GM15510 (cell line): ENCODE measurements around the gene CHRNA1.

Source experiments
- POLR2A ChIP-seq: IDR thresholded peaks from 3 replicates; pipeline ENCODE4 v1.6.1; 2011; ENCODE audit warnings: borderline replicate concordance; ENCODE audit not compliant: insufficient read length; ENCODE audit errors: extremely low read depth

CHRNA1 gene

DNA sequence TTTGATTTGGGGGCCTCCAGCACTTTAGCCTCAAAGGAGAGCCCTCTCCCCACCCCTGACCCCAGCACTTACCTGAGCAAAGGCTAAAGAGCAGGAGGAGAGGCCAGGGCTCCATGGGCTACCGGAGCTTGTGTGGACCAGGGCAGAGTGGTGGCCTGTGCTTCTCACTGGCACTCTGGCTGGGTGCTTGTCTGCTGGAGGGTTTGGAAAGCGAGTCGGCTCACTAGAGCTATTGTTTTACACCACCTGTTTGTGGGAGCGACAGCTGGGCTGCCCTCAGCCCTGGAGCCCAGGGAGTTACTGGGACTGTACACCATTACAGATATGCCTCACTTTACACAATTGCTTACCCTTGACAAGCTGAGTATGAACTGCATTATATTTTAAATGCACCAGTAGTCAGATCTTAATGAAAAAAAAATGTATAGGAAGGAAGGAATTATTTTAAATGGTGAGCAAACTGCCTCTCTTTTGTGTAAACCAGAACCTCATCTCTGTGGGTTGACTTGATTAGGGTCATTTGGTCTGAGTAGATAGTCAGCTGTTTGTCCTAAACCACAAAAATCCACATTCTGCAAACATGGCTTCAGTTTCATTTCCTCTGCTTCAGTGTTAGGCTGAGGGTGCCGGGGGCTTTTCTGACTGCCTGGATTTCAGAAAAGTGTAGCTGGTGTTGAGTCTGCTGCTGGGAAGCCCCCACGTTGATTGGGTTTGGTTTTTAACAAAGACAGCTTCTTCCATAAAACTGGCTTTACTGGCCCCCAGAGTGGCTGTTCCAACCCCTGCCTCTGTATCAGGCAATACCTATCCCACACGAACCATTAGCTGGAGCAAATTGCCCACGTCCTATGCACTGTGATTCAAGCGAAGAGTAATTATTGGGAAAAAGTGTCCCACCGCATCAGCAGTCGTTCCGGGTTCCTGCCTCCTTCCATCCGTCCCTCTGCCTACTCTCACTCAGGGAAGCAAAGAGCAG lies at the start of gene CHRNA1:
Gene CHRNA1, minus strand, starts transcription at position 193 of the 976 bp plus-strand sequence. Its CDS starts 78 bp downstream, at position 115.
- TF ChIP-seq POLR2A, result no peak

DNA sequence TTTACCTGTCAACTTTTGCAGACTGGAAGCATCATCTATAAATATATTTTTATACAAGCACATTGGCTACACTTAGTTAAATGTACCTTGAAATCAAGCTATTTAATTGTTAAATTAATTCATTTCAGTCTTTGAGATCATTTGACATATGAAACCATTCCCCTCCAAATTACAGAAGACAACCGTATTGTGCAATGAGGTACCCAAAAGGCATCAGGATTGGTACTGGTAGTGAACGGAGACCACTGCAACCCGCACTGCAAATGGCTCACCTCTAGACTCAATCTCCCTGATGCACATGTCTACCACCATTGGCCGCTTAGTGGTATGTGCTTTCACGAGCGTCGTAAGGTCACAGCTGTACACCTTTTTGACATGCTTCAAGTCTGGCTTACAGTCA lies 47.8 kb upstream of the CHRNA1 start:
- TF ChIP-seq POLR2A, result no peak

DNA sequence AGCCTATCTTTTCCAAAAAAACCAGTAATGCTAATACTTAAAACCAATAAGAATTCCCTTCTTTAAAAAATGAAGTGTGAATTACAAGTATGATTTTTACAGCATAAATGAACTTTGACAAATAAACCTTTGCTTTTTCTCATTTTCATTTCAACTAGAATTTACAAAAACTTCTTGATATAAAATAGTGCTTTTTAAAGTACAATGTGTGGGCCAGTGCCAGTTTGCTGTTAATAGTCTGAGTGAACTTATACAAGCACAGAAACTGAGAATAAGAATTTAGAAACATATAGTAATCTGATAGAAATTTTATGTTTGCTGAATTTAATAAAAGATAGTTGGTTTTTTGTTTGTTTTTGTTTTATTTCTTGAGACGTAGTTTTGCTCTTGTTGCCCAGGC lies 43.7 kb upstream of the CHRNA1 start:
- no peak for TF ChIP-seq POLR2A

GRCh38 chr2:174805803-174806202 lies 41.5 kb upstream of the CHRNA1 start:
- TF ChIP-seq POLR2A, result no peak

GRCh38 chr2:174802459-174802858 lies 38.2 kb upstream of the CHRNA1 start:
- TF ChIP-seq POLR2A, result no peak

DNA sequence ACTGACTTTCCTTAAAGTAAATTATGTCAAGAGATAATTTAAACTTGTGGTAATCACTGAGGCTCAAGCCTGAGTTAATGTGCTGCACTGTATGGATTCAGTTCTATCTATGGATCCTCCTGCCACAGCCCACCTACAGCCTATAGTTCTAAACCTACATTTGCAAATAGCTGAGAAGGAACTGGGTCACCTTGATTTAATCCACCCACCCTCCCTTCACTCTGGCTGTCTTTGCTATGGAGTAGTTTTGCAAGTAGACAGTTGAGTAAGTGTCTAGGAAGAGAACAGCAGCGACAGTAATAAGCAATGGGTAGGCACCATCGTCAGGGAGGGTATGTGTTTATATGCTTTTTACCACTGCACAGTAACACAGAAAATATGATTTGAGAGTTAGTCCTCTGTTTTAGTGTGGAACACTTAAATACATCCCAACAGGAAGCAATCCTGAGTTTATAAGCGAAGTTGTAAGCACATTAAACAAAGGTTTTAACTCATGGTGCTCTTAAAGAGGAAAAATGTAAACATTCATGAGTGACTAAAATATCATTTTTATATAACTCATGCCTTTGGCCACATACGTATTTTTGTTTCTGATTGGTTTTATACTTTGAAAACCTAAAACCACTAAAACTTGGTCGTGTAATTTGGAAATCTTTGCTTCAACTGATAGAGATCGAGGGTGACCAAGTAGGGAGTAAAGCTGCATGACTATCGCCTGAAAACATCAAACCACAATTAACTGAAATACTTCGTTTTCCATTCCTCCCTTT lies 36.3 kb upstream of the CHRNA1 start:
- no peak for TF ChIP-seq POLR2A

- no peak for TF ChIP-seq POLR2A
Measured at GRCh38 chr2:174798801-174799200, 34.5 kb upstream of the CHRNA1 start.

- TF ChIP-seq POLR2A, result no peak
Measured at GRCh38 chr2:174797781-174798276, 33.6 kb upstream of the CHRNA1 start.

GRCh38 chr2:174796319-174796771 lies 32.1 kb upstream of the CHRNA1 start:
- no peak for TF ChIP-seq POLR2A

DNA sequence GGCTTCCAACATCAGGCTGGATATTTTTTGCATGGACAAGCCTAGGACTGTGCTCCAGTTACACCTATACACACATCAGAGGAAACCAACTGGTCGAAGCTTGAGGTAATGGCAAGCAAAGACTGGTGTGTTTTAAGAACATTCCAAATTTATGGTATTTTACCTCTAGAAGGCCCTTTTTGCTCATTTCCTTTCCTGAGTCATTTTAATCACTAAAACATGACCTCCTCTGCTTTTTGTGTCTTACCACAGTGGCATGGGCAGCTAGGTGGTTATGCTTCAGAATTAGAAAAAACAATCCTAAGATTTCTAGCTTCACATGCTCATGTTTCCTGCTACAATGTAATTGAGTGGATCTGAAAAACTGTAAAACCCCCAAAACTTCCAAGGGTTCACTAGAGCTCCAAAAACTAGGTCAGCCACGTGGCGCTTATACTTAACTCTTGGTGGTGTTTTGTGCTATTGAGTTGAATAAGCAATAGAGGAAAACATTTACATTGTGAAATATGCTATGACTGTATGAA lies 30.6 kb upstream of the CHRNA1 start:
- no peak for TF ChIP-seq POLR2A

DNA sequence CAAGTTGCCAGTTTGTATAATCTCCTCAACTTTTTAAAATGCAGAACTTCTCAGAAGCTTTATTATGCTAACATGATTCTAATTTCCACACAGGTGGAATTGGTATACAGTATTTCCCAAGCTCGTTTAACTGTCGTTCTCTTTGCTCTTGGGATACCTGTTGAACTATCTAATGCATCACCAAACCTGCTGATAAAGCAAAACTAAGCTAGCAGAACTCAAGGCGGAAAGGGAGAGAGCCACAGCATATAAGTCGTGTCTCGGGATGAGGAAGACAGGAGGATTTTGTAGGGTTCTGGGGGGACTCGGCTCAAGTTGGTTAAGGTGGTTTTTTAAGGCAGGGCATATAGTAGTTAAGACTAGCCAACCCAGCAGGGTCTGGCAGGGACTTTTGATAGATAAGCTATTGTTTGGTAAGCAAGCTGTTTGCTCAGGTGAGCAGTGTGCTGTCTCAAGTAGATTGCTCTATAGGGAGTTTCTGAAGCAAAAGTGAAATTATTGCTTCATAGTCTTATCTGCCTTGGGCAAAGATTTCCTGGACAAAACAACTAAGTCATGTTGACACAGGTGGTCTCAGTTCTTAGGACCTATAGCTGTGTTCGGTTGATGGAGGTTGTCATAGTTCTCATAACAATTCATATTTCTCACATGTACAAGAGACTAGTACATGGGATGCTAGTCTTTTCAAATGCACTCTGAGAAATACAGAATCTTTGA lies 28.2 kb upstream of the CHRNA1 start:
- TF ChIP-seq POLR2A, result no peak

DNA sequence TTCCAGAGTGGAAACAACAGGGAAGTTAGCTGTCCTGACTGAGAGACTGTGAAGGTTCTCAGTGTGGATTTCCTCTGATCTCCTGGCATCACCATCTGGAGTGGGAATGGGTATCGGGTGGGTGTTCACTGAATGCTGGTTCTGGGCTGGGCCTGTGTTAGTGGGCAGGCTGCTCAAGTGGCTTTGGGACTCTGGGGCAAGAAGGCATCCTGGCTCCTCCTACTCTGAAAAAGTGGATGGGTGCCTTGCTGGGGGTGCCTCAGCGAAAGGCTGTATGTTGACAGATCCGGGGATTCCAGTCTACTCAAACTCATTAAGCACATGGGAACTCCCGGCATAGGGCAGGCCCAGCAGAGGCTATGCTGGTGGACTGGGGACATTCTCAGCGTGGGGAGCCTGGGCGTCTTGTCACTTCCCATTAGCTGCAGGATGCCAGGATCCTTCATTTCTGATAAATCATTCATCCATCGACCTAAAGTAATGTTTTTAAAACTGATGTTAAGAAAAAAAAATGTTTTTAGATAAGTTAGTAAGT lies 27.5 kb upstream of the CHRNA1 start:
- no peak for TF ChIP-seq POLR2A

DNA sequence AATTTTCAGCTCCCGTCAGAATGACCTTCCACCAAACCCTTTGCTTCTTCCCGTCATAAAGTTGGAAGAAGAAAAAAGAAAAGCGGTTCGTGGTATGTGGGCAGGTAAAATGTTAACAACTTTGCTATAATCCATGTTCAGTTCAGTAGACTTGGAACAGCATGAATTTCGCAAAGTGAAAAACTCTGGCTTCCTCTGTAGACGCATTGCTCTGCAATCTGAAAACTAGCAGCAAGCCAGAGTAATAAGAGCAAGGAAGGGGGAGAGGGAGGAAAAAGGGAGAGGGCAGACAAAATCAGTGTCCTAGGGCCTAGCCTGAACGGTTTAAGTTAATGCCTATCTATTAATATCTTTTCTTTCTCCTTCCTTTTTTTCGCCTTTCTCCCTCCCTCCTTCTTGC lies 26.7 kb upstream of the CHRNA1 start:
- no peak for TF ChIP-seq POLR2A

DNA sequence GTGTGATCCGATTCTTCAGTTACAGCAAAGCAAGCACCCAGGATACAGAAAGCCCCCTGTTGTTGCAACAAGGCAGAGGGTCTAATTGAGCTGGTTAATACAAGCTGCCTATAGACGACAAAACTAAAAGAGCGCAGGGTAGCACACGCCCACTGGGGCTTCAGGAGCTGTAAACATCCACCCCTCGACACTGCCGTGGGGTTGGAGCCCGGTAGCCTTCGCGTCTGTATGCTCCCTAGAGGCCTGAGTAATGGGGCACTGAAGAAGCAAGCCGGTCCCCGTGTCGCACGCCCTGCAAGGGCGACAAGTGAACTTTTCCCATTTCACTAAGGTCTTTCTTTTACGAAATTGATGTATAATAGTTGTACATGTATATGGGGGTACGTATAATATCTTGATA lies 24.7 kb upstream of the CHRNA1 start:
- TF ChIP-seq POLR2A, result no peak
